Kidney (tissue), 14 donors: Measurements from ENCODE around the gene FBXO15. TPM values are rescaled to one million over a fixed set of nuclear protein-coding genes. Genes with fewer than 3 reads are reported as not detected.

Experiments used
- DNase-seq, 5 donors: peaks; one replicate each; pipeline ENCODE4 v3.0.0-alpha.2; 2013 to 2020
- FAIRE-seq: peaks from 2 replicates; lab custom pipeline; 2012; peaks lifted over from hg19 to GRCh38; lab: Jason Lieb, UNC
- H3K27ac ChIP-seq, 2 donors: one replicate each; pipeline ENCODE4 v1.7.0; 2013; ENCODE audit warnings: low read depth in 2 of 2, low read length in 2 of 2, inconsistent platforms in 1 of 2
- H3K27me3 ChIP-seq: one replicate; pipeline ENCODE4 v1.7.1; 2013; ENCODE audit warnings: low read length, inconsistent platforms; ENCODE audit not compliant: control insufficient read depth, insufficient read depth
- H3K36me3 ChIP-seq, 3 donors: one replicate each; pipeline versions ENCODE4 v1.7.0 to v1.7.1; 2013; ENCODE audit warnings: low read length in 3 of 3, control low read depth in 1 of 3, inconsistent platforms in 1 of 3; ENCODE audit not compliant: insufficient read depth in 3 of 3, control insufficient read depth in 2 of 3
- H3K4me1 ChIP-seq, 3 donors: one replicate each; pipeline versions ENCODE4 v1.7.0 to v1.7.1; 2013; ENCODE audit warnings: low read length in 3 of 3, inconsistent platforms in 1 of 3, low read depth in 1 of 3; ENCODE audit not compliant: control insufficient read depth in 2 of 3, insufficient read depth in 2 of 3
- H3K4me3 ChIP-seq, 3 donors: one replicate each; pipeline versions ENCODE4 v1.7.0 to v1.8.1; 2013; ENCODE audit warnings: low read length in 3 of 3, control low read depth in 1 of 3, inconsistent platforms in 1 of 3
- H3K9ac ChIP-seq, 3 donors: one replicate each; pipeline versions ENCODE4 v1.7.0 to v1.7.1; 2013; ENCODE audit warnings: low read length in 3 of 3, control low read depth in 1 of 3, inconsistent platforms in 1 of 3
- H3K9me3 ChIP-seq, 3 donors: one replicate each; pipeline versions ENCODE4 v1.7.0 to v1.7.1; 2013; ENCODE audit warnings: low read length in 3 of 3, control low read depth in 1 of 3, inconsistent platforms in 1 of 3; ENCODE audit not compliant: control insufficient read depth in 2 of 3, insufficient read depth in 1 of 3
- CTCF ChIP-seq: IDR thresholded peaks from 3 replicates; pipeline ENCODE4 v1.5.1; 2012; ENCODE audit warnings: mild to moderate bottlenecking, moderate library complexity, borderline replicate concordance; ENCODE audit not compliant: insufficient read depth; ENCODE audit errors: extremely low read depth
- intact Hi-C: fragments of 100-400 bp; cut with DNase I; formaldehyde crosslinking; loops from one replicate; pipeline ENCODE4 v1.11.1; 2022
- polyA plus RNA-seq: library from polyadenylated mRNA; stranded (reverse); fragments of 350-450 nt; fragmentation: Illumina TruSeq; extraction: RNeasy Lipid Tissue Mini Kit (QIAGEN cat#74804); gene quantifications from one replicate; pipeline ENCODE4 v1.2.3, GENCODE V29; 2014; ENCODE audit warnings: low read depth, low replicate concordance; ENCODE audit not compliant: insufficient read depth
- total RNA-seq: library from RNA; stranded (reverse); fragmentation: NEBNext Ultra II Directional; extraction: Animal tissue kit (Norgen Biotek cat#: 25700); gene quantifications from one replicate; pipeline ENCODE4 v1.2.1, GENCODE V29; 2021
- donor health status: control.
- donor health status: control.
- donor health status: control.
- donor health status: control.
- donor health status: control.
- donor health status: DM: yes; HTN: yes; CAD: no.
- donor health status: Normal renal cell carcinoma (clear cell type).

Gene FBXO15
- total and polyA plus RNA-seq, 2 donors from 2014 or later, result 3.5 to 9.1 TPM

GRCh38 chr18:74185860-74186259 lies 38.2 kb upstream of the FBXO15 start:
- Histone ChIP-seq H3K27ac (no peak overlapping the region), H3K9me3 (no peaks in the 10 kb centered on the region), H3K4me3 (no peak overlapping the region), H3K36me3 (no peaks in the 10 kb centered on the region), H3K27me3 (no peaks in the 10 kb centered on the region), H3K4me1 (no peaks in the 10 kb centered on the region), H3K9ac (no peak overlapping the region)
- no peak for DNase-seq
- TF ChIP-seq CTCF, result no peak
- intact Hi-C loops, result no loop called here
- no peak for FAIRE-seq

- H3K9ac ChIP-seq, result no peak overlapping the region
- intact Hi-C loops, result no loop called here
- H3K9me3 ChIP-seq, result no peaks in the 10 kb centered on the region
- no peaks in the 10 kb centered on the region for H3K27me3 ChIP-seq
- DNase-seq (no peak), FAIRE-seq (no peak)
- no peaks in the 10 kb centered on the region for H3K36me3 ChIP-seq
- H3K27ac ChIP-seq, result no peak overlapping the region
- no peaks in the 10 kb centered on the region for H3K4me1 ChIP-seq
- no peak for TF ChIP-seq CTCF
- H3K4me3 ChIP-seq, result no peak overlapping the region
These were observed 37.2 kb upstream of the FBXO15 start for GRCh38 chr18:74184875-74185274.

- H3K36me3 ChIP-seq, result no peaks in the 10 kb centered on the region
- no peak overlapping the region for H3K9ac ChIP-seq
- intact Hi-C loops, result no loop called here
- no peaks in the 10 kb centered on the region for H3K27me3 ChIP-seq
- DNase-seq (peak in 3 of 5 donors; percentile 21 to 56 (median 38)), FAIRE-seq (no peak)
- no peak overlapping the region for H3K4me3 ChIP-seq
- no peak for TF ChIP-seq CTCF
- H3K27ac ChIP-seq, result no peak overlapping the region
- H3K9me3 ChIP-seq, result no peaks in the 10 kb centered on the region
- H3K4me1 ChIP-seq, result no peaks in the 10 kb centered on the region
These were observed 35.5 kb upstream of the FBXO15 start for GRCh38 chr18:74183130-74183529.

GRCh38 chr18:74182335-74182734 lies 34.7 kb upstream of the FBXO15 start:
- H3K9me3 ChIP-seq, result no peaks in the 10 kb centered on the region
- H3K27me3 ChIP-seq, result no peaks in the 10 kb centered on the region
- no peak for FAIRE-seq
- H3K4me1 ChIP-seq, result no peaks in the 10 kb centered on the region
- H3K9ac ChIP-seq, result no peak overlapping the region
- no peak for TF ChIP-seq CTCF
- intact Hi-C loops, result no loop called here
- no peak for DNase-seq
- H3K36me3 ChIP-seq, result no peaks in the 10 kb centered on the region
- H3K4me3 ChIP-seq, result no peak overlapping the region
- H3K27ac ChIP-seq, result no peak overlapping the region
